Mucosa of gallbladder (tissue), 1 donor: ENCODE data around the gene NLRP4. TPM values are rescaled to one million over a fixed set of nuclear protein-coding genes. Genes with fewer than 3 reads are reported as not detected.
"Not testable (repeated sequence)": the region's sequence is repeated elsewhere in the genome, so short reads cannot be mapped to it uniquely, and the experiment has no call there.

Experiments
- DNase-seq: peaks from one replicate; pipeline ENCODE4 v3.0.0-alpha.2; 2020; ENCODE audit warnings: low spot score
- total RNA-seq: library from RNA; stranded (reverse); gene quantifications from one replicate; pipeline ENCODE4 v1.2.1, GENCODE V29; 2021
- donor health status: DM: no; HTN: no; CAD: no.

The NLRP4 gene
- total RNA-seq, 1 donor from 2014 or later, result not detected

GRCh38 chr19:55877211-55877610 is 40.9 kb downstream of the NLRP4 start:
- no peak for DNase-seq

- no peak for DNase-seq
These were observed 46.3 kb downstream of the NLRP4 start for GRCh38 chr19:55882626-55883025.

- no peak for DNase-seq
These were observed 62.6 kb downstream of the NLRP4 start for GRCh38 chr19:55898911-55899310.

GRCh38 chr19:55901369-55902079 is 65.2 kb downstream of the NLRP4 start:
- DNase-seq, result no peak

GRCh38 chr19:55902080-55902751 is 65.9 kb downstream of the NLRP4 start:
- no peak for DNase-seq

GRCh38 chr19:55907286-55907685 is 70.9 kb downstream of the NLRP4 start:
- DNase-seq, result no peak

- DNase-seq, result no peak
These were observed 71.4 kb downstream of the NLRP4 start for GRCh38 chr19:55907746-55908145.

- DNase-seq, result no peak
These were observed 73.5 kb downstream of the NLRP4 start for GRCh38 chr19:55909801-55910200.

GRCh38 chr19:55912916-55913315 is 76.6 kb downstream of the NLRP4 start:
- no peak for DNase-seq

- no peak for DNase-seq
These were observed 77.4 kb downstream of the NLRP4 start for GRCh38 chr19:55913643-55914268.

- no peak for DNase-seq
These were observed 87.2 kb downstream of the NLRP4 start for GRCh38 chr19:55923556-55923955.

GRCh38 chr19:55927991-55928390 is 91.7 kb downstream of the NLRP4 start:
- no peak for DNase-seq

- DNase-seq, result not testable (repeated sequence)
These were observed 92.9 kb downstream of the NLRP4 start for GRCh38 chr19:55929258-55929657.

- no peak for DNase-seq
These were observed 94.7 kb downstream of the NLRP4 start for GRCh38 chr19:55930996-55931515.

Other genes starting within 250 kb of the NLRP4 start
- gene FIZ1, start 237.0 kb upstream of the NLRP4 start, total RNA-seq, result 22.7 TPM
- 37.8 TPM for gene ZNF524, start 236.3 kb upstream of the NLRP4 start, total RNA-seq
- 21.6 TPM for gene ZNF865, start 230.9 kb upstream of the NLRP4 start, total RNA-seq
- gene ZNF784, start 212.0 kb upstream of the NLRP4 start, total RNA-seq, result 13.0 TPM
- gene ZNF580, start 195.5 kb upstream of the NLRP4 start, total RNA-seq, result 47.3 TPM
- gene ZNF581, start 192.9 kb upstream of the NLRP4 start, total RNA-seq, result 22.2 TPM
- gene CCDC106, start 188.3 kb upstream of the NLRP4 start, total RNA-seq, result 18.4 TPM
- 202 TPM for gene U2AF2, start 181.5 kb upstream of the NLRP4 start, total RNA-seq
- gene EPN1, start 161.3 kb upstream of the NLRP4 start, total RNA-seq, result 172 TPM
- not detected for gene NLRP9, start 98.1 kb upstream of the NLRP4 start, total RNA-seq
- 1.1 TPM for gene RFPL4A, start 77.4 kb upstream of the NLRP4 start, total RNA-seq
- not detected for gene RFPL4AL1, start 67.4 kb upstream of the NLRP4 start, total RNA-seq
- gene NLRP11, start 4.5 kb upstream of the NLRP4 start, total RNA-seq, result 0.17 TPM
- not detected for gene NLRP13, start 95.8 kb downstream of the NLRP4 start, total RNA-seq
- not detected for gene NLRP8, start 111.3 kb downstream of the NLRP4 start, total RNA-seq
- not detected for gene NLRP5, start 150.2 kb downstream of the NLRP4 start, total RNA-seq